Osteoblast (primary cell): ENCODE data around the gene NGDN. TPM values are rescaled to one million over a fixed set of nuclear protein-coding genes. Genes with fewer than 3 reads are reported as not detected.

Experiments used
- DNase-seq: peaks from one replicate; pipeline ENCODE4 v3.0.0; 2011; ENCODE audit warnings: low spot score, mixed read lengths; ENCODE audit not compliant: insufficient read length; ENCODE audit errors: missing footprints
- H2AFZ ChIP-seq: 2 replicates; pipeline ENCODE4 v1.6.0; 2011; ENCODE audit warnings: mild to moderate bottlenecking, low read length
- H3K27ac ChIP-seq: 2 replicates; pipeline ENCODE4 v1.5.1; 2011; ENCODE audit warnings: mild to moderate bottlenecking, low read depth, low read length, moderate library complexity
- H3K27me3 ChIP-seq: 2 replicates; pipeline ENCODE4 v1.6.0; 2012; ENCODE audit warnings: mild to moderate bottlenecking, control low read depth, inconsistent platforms, low read length, moderate library complexity; ENCODE audit not compliant: insufficient read depth
- H3K36me3 ChIP-seq: 2 replicates; pipeline ENCODE4 v1.5.1; 2011; ENCODE audit warnings: mild to moderate bottlenecking, low read length, control low read depth, moderate library complexity; ENCODE audit not compliant: insufficient read depth
- H3K4me1 ChIP-seq: 2 replicates; pipeline ENCODE4 v1.5.1; 2011; ENCODE audit warnings: mild to moderate bottlenecking, low read length, control low read depth, moderate library complexity; ENCODE audit not compliant: insufficient read depth
- H3K4me2 ChIP-seq: 2 replicates; pipeline ENCODE4 v1.6.0; 2011; ENCODE audit warnings: mild to moderate bottlenecking, low read length; ENCODE audit not compliant: insufficient read depth
- H3K4me3 ChIP-seq: fragments of 200-600 bp; sonication (generic); 3 replicates; pipeline ENCODE4 v1.5.1; 2012; ENCODE audit warnings: mild to moderate bottlenecking, low read length, inconsistent platforms; ENCODE audit not compliant: insufficient read depth
- H3K79me2 ChIP-seq: 2 replicates; pipeline ENCODE4 v1.6.0; 2012; ENCODE audit warnings: mild to moderate bottlenecking, low read length, control low read depth, inconsistent platforms; ENCODE audit not compliant: insufficient read depth
- H3K9me3 ChIP-seq: 2 replicates; pipeline ENCODE4 v1.5.1; 2011; ENCODE audit warnings: low read depth, low read length, control low read depth
- H4K20me1 ChIP-seq: 2 replicates; pipeline ENCODE4 v1.6.0; 2012; ENCODE audit warnings: mild to moderate bottlenecking, low read length, control low read depth; ENCODE audit not compliant: insufficient read depth
- CTCF ChIP-seq: IDR thresholded peaks from 2 replicates; pipeline ENCODE4 v1.5.1; 2011; ENCODE audit warnings: mild to moderate bottlenecking, low read depth, low read length, moderate library complexity; ENCODE audit errors: extremely low read depth
- total RNA-seq: library from RNA; depleted of rRNA; stranded (reverse); fragments of >200 nt; gene quantifications from 2 replicates; pipeline ENCODE4 v1.2.3, GENCODE V29; 2012

NGDN gene
- total RNA-seq, 1 donor = 49.6 TPM

DNA sequence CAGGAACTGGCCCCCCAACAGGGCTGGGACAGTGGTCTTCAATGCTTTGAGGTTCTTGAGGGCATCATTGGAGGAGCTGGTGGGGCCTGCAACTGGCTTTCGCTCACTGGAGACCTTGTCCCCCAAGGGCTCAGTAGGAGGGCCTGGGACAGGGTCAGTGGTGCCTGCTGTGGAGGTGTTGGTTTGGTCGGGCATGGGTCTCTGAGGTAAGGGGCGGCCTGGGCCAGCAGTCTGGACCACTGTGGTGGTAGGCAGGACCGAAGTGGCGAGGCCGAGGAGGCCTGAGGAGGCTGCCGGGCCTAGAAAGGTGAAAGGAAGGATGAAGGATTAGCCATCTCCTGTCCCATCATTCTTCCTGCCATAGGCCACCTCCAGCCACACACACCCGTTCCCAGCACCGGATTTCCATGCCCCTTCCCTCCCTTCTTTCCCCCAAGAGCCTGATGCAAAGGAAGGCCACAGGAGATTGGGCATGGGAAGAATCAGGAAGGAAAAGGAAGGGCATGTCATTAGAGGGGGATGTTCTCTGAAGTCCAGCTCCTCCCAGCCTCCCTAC, 53.2 kb downstream of the NGDN start:
- Histone ChIP-seq H3K79me2 (no peaks in the 10 kb centered on the region), H3K9me3 (no peaks in the 10 kb centered on the region), H3K4me1 (no peaks in the 10 kb centered on the region), H2AFZ (no peak overlapping the region), H3K4me3 (no peak overlapping the region), H3K27ac (no peak overlapping the region), H4K20me1 (no peaks in the 10 kb centered on the region), H3K36me3 (no peaks in the 10 kb centered on the region), H3K27me3 (no peaks in the 10 kb centered on the region), H3K4me2 (no peak overlapping the region)
- no peak for TF ChIP-seq CTCF
- peak; percentile 65 for DNase-seq

DNA sequence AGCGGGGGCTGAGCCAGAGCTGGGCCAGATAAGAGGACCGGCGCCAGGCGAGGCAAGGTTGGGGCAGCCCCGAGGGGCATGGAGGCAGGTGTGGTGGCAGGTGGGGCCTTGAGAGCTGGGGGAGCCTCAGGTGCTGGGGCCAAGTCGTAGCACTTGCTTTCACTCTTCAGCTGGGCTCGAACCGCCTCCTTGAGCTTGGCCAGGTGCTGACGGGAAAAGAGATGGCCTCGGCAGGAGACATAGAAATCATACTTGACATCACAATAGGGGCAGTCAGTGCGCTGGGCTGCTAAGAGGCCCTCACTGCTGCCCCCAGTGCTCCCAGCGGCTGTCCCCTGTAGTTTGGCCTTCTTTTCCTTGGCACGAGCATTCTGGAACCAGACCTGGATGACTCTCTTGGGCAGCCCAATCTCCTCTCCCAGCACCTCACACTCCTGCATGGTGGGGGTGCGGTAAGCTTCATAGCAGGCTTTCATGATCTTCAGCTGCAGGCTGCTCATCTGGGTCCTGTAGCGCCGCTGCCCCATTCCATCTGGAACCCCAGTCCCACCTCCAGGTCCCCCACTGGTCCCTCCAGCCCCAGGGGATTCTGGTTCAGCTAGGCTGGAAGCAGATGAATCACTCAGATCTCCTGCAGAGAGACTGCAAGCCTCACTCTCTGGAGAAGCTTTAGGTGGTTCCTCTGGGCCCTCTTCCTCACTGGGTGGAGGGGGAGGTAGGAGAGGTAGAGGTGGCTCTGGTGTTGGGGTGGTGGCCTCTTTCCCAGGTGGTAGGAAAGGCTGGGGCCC, 53.9 kb downstream of the NGDN start:
- H4K20me1 ChIP-seq = no peaks in the 10 kb centered on the region
- TF ChIP-seq CTCF = no peak
- no peak overlapping the region for H3K4me2 ChIP-seq
- no peaks in the 10 kb centered on the region for H3K4me1 ChIP-seq
- peak; percentile 79 for DNase-seq
- H2AFZ ChIP-seq = no peak overlapping the region
- H3K36me3 ChIP-seq = peaks cover 3% of the 10 kb centered on the region
- H3K4me3 ChIP-seq = no peak overlapping the region
- H3K27me3 ChIP-seq = no peaks in the 10 kb centered on the region
- no peaks in the 10 kb centered on the region for H3K9me3 ChIP-seq
- H3K27ac ChIP-seq = no peak overlapping the region
- H3K79me2 ChIP-seq = no peaks in the 10 kb centered on the region

GRCh38 chr14:23524954-23525353, 55.5 kb downstream of the NGDN start:
- Histone ChIP-seq H3K36me3 (peaks cover 3% of the 10 kb centered on the region), H3K4me2 (no peak overlapping the region), H3K4me3 (no peak overlapping the region), H3K4me1 (no peaks in the 10 kb centered on the region), H3K27ac (no peak overlapping the region), H3K9me3 (no peaks in the 10 kb centered on the region), H2AFZ (no peak overlapping the region), H3K79me2 (no peaks in the 10 kb centered on the region), H4K20me1 (no peaks in the 10 kb centered on the region), H3K27me3 (no peaks in the 10 kb centered on the region)
- peak; percentile 45 for DNase-seq
- TF ChIP-seq CTCF = no peak

GRCh38 chr14:23525611-23526010, 56.1 kb downstream of the NGDN start:
- Histone ChIP-seq H3K4me1 (no peaks in the 10 kb centered on the region), H3K27ac (no peak overlapping the region), H3K4me3 (no peak overlapping the region), H2AFZ (no peak overlapping the region), H3K79me2 (no peaks in the 10 kb centered on the region), H3K4me2 (no peak overlapping the region), H3K36me3 (peaks cover 3% of the 10 kb centered on the region), H4K20me1 (no peaks in the 10 kb centered on the region), H3K9me3 (no peaks in the 10 kb centered on the region), H3K27me3 (no peaks in the 10 kb centered on the region)
- peak; percentile 35 for DNase-seq
- no peak for TF ChIP-seq CTCF
